SK-N-SH treated with all-trans-retinoic acid at 6 μM for 48 hours (cell line): ENCODE measurements around the gene SPNS3.
A peak's percentile ranks its signal among the peaks of the same experiment; 100 is the strongest.

Experiments used
- ATAC-seq: fragments of 200-7000 bp; cut with Tn5 transposase; 3 replicates; pipeline ENCODE4 v1.9.1; 2020; ENCODE audit warnings: mild to moderate bottlenecking, moderate library complexity
- ARNTL ChIP-seq: fragments of 450-650 bp; formaldehyde crosslinking; IDR thresholded peaks from 2 replicates; pipeline ENCODE4 v1.5.0; 2020; ENCODE audit warnings: low read depth, mild to moderate bottlenecking, moderate library complexity, borderline replicate concordance
- BACH2 ChIP-seq: fragments of 250-450 bp; sonication (Bioruptor Pico); IDR thresholded peaks from 2 replicates; pipeline ENCODE4 v1.9.0; 2021; ENCODE audit warnings: mild to moderate bottlenecking, borderline replicate concordance
- CREB5 ChIP-seq: fragments of 250-450 bp; sonication (Bioruptor Pico); IDR thresholded peaks from 2 replicates; pipeline ENCODE4 v1.5.1; 2020; ENCODE audit warnings: low read depth, mild to moderate bottlenecking, moderate library complexity
- CSDC2 ChIP-seq: fragments of 250-450 bp; sonication (Bioruptor Pico); IDR thresholded peaks from 2 replicates; pipeline ENCODE4 v1.5.0; 2020; ENCODE audit warnings: mild to moderate bottlenecking, moderate library complexity
- CSRNP3 ChIP-seq: fragments of 250-450 bp; sonication (Bioruptor Pico); IDR thresholded peaks from 2 replicates; pipeline ENCODE4 v1.5.1; 2021; ENCODE audit warnings: mild to moderate bottlenecking, moderate library complexity
- ESRRG ChIP-seq: fragments of 250-450 bp; sonication (Bioruptor Pico); IDR thresholded peaks from 2 replicates; pipeline ENCODE4 v1.6.1; 2021; ENCODE audit warnings: mild to moderate bottlenecking
- GLIS3 ChIP-seq: fragments of 250-450 bp; sonication (Bioruptor Pico); IDR thresholded peaks from 2 replicates; pipeline ENCODE4 v1.5.0; 2020; ENCODE audit warnings: mild to moderate bottlenecking, moderate library complexity
- ISL1 ChIP-seq: fragments of 250-450 bp; sonication (Bioruptor Pico); IDR thresholded peaks from 2 replicates; pipeline ENCODE4 v2.1.2; 2022; ENCODE audit warnings: mild to moderate bottlenecking, moderate library complexity
- OSR1 ChIP-seq: fragments of 250-450 bp; sonication (Bioruptor Pico); IDR thresholded peaks from 2 replicates; pipeline ENCODE4 v1.8.0; 2022; ENCODE audit warnings: moderate library complexity, mild to moderate bottlenecking, inconsistent platforms
- PATZ1 ChIP-seq: fragments of 250-450 bp; sonication (Bioruptor Pico); IDR thresholded peaks from 2 replicates; pipeline ENCODE4 v1.8.0; 2020; ENCODE audit warnings: mild to moderate bottlenecking, moderate library complexity, borderline replicate concordance
- POU6F1 ChIP-seq: fragments of 250-450 bp; sonication (Bioruptor Pico); IDR thresholded peaks from 2 replicates; pipeline ENCODE4 v1.8.0; 2021; ENCODE audit warnings: low read depth, mild to moderate bottlenecking, moderate library complexity, borderline replicate concordance
- PPARA ChIP-seq: fragments of 250-450 bp; sonication (Bioruptor Pico); IDR thresholded peaks from 2 replicates; pipeline ENCODE4 v1.5.0; 2020; ENCODE audit warnings: mild to moderate bottlenecking, borderline replicate concordance
- RARB ChIP-seq: fragments of 250-450 bp; sonication (Bioruptor Pico); IDR thresholded peaks from 2 replicates; pipeline ENCODE4 v1.8.0; 2021; ENCODE audit warnings: mild to moderate bottlenecking, moderate library complexity
- SNAI2 ChIP-seq: fragments of 250-450 bp; sonication (Bioruptor Pico); IDR thresholded peaks from 2 replicates; pipeline ENCODE4 v1.5.0; 2020; ENCODE audit warnings: mild to moderate bottlenecking, moderate library complexity
- TCF4 ChIP-seq: fragments of 250-450 bp; sonication (Bioruptor Pico); IDR thresholded peaks from 2 replicates; pipeline ENCODE4 v1.8.0; 2021; ENCODE audit warnings: mild to moderate bottlenecking, moderate library complexity, borderline replicate concordance
- TOX ChIP-seq: fragments of 250-450 bp; sonication (Bioruptor Pico); IDR thresholded peaks from 2 replicates; pipeline ENCODE4 v1.8.0; 2021; ENCODE audit warnings: mild to moderate bottlenecking, moderate library complexity, borderline replicate concordance
- TSHZ2 ChIP-seq: fragments of 250-450 bp; sonication (Bioruptor Pico); IDR thresholded peaks from 2 replicates; pipeline ENCODE4 v1.5.0; 2020; ENCODE audit warnings: mild to moderate bottlenecking, moderate library complexity
- ZC3H10 ChIP-seq: fragments of 250-450 bp; sonication (Bioruptor Pico); IDR thresholded peaks from 2 replicates; pipeline ENCODE4 v1.5.1; 2021; ENCODE audit warnings: mild to moderate bottlenecking, moderate library complexity
- ZFP3 ChIP-seq: fragments of 250-450 bp; sonication (Bioruptor Pico); IDR thresholded peaks from 2 replicates; pipeline ENCODE4 v1.5.0; 2020; ENCODE audit warnings: mild to moderate bottlenecking, moderate library complexity
- ZFP30 ChIP-seq: fragments of 450-650 bp; formaldehyde crosslinking; IDR thresholded peaks from 2 replicates; pipeline ENCODE4 v1.5.0; 2022; ENCODE audit warnings: mild to moderate bottlenecking, moderate library complexity
- ZNF565 ChIP-seq: fragments of 450-650 bp; formaldehyde crosslinking; conservative IDR thresholded peaks from 2 replicates; pipeline ENCODE4 v1.5.0; 2020; ENCODE audit warnings: low read depth, mild to moderate bottlenecking, moderate library complexity
- ZNF8 ChIP-seq: fragments of 450-650 bp; formaldehyde crosslinking; IDR thresholded peaks from 2 replicates; pipeline ENCODE4 v1.5.0; 2020; ENCODE audit warnings: mild to moderate bottlenecking, moderate library complexity

The SPNS3 gene

GRCh38 chr17:4532860-4533522 is 99.3 kb downstream of the SPNS3 start:
- TF ChIP-seq ZNF8 (CRISPR knock-in tag) (no peak), PATZ1 (no peak), CSRNP3 (CRISPR knock-in tag) (no peak), ZC3H10 (CRISPR knock-in tag) (no peak), RARB (no peak), CREB5 (CRISPR knock-in tag) (no peak), ZFP30 (CRISPR knock-in tag) (no peak), PPARA (CRISPR knock-in tag) (no peak), ZNF565 (CRISPR knock-in tag) (no peak), BACH2 (CRISPR knock-in tag) (no peak), SNAI2 (CRISPR knock-in tag) (no peak), OSR1 (CRISPR knock-in tag) (no peak), ZFP3 (CRISPR knock-in tag) (no peak), ISL1 (CRISPR knock-in tag) (no peak), ARNTL (CRISPR knock-in tag) (no peak), ESRRG (no peak), TSHZ2 (CRISPR knock-in tag) (no peak), GLIS3 (CRISPR knock-in tag) (no peak)
- ATAC-seq = no peak

- peak; percentile 56 for ATAC-seq
- TF ChIP-seq PPARA (CRISPR knock-in tag) = no peak
- no peak for TF ChIP-seq SNAI2 (CRISPR knock-in tag)
- 0 out of 2 replicates have a peak, but pooled peaks have one; percentile 65 for TF ChIP-seq ZNF565 (CRISPR knock-in tag)
- TF ChIP-seq ZFP3 (CRISPR knock-in tag) = 0 out of 2 replicates have a peak, but pooled peaks have one; percentile 27
- TF ChIP-seq, all 23 proteins: peak for 2
Observed at GRCh38 chr17:4533523-4534504, 100.1 kb downstream of the SPNS3 start.

GRCh38 chr17:4534515-4534914 is 100.8 kb downstream of the SPNS3 start:
- TF ChIP-seq POU6F1 (CRISPR knock-in tag) = no peak
- TF ChIP-seq CSDC2 (CRISPR knock-in tag) = no peak
- no peak for TF ChIP-seq PATZ1
- no peak for TF ChIP-seq ESRRG
- no peak for TF ChIP-seq TCF4 (CRISPR knock-in tag)
- no peak for TF ChIP-seq TSHZ2 (CRISPR knock-in tag)
- no peak for TF ChIP-seq ARNTL (CRISPR knock-in tag)
- no peak for TF ChIP-seq TOX (CRISPR knock-in tag)
- TF ChIP-seq ZFP3 (CRISPR knock-in tag) = no peak
- ATAC-seq = peak; percentile 16
